Measurements from ENCODE around the gene SOX18. TPM values are rescaled to one million over a fixed set of nuclear protein-coding genes. Genes with fewer than 3 reads are reported as not detected.

Gene SOX18
- total and polyA plus RNA-seq, 2 donors (not counting 1 experiment from before 2014, with no cell fraction given), result not detected

- DNase-seq (ENCODE audit: low read depth in 2 of 2), result no peak
- H3K4me3 ChIP-seq (replicated peaks in 1 of 4; ENCODE audit: control extremely low read depth in 1 of 4, insufficient read depth in 1 of 4, low read depth in 3 of 4, low read length in 4 of 4), result no peak overlapping the region
- H3K27me3 ChIP-seq (ENCODE audit: control insufficient read depth, insufficient read depth, low read length), result peaks cover 26% of the 10 kb centered on the region
- peak overlapping the region; percentile 35 for H3K4me2 ChIP-seq (ENCODE audit: extremely low read depth, insufficient read depth, low read length)
- no peak for TF ChIP-seq CTCF (conservative IDR thresholded peaks at IDR 0.05 in 1 of 2, IDR thresholded peaks at IDR 0.05 in 1 of 2; ENCODE audit: low read depth in 1 of 2, low read length in 2 of 2)
- no peak for TF ChIP-seq EZH2 (IDR thresholded peaks at IDR 0.05; ENCODE audit: low read length, missing control alignments)
- H3K27ac ChIP-seq (ENCODE audit: insufficient read depth, low read length), result no peak overlapping the region
- no peaks in the 10 kb centered on the region for H4K20me1 ChIP-seq (ENCODE audit: control insufficient read depth, extremely low read depth, insufficient read depth, low read length)
- no peaks in the 10 kb centered on the region for H3K9me3 ChIP-seq (ENCODE audit: control insufficient read depth, insufficient read depth, low read depth, low read length)
- H2AFZ ChIP-seq (ENCODE audit: low read length), result no peak overlapping the region
- no peaks in the 10 kb centered on the region for H3K36me3 ChIP-seq (ENCODE audit: control insufficient read depth, insufficient read depth, low read length)
- no peaks in the 10 kb centered on the region for H3K79me2 ChIP-seq (ENCODE audit: control insufficient read depth, insufficient read depth, low read length)
- H3K9ac ChIP-seq (ENCODE audit: insufficient read depth, low read length), result no peak overlapping the region
- H3K4me1 ChIP-seq (ENCODE audit: control insufficient read depth, extremely low read depth, insufficient read depth, low read length), result no peaks in the 10 kb centered on the region
These were observed 7.7 kb downstream of the SOX18 start for GRCh38 chr20:64041781-64042053.

DNA sequence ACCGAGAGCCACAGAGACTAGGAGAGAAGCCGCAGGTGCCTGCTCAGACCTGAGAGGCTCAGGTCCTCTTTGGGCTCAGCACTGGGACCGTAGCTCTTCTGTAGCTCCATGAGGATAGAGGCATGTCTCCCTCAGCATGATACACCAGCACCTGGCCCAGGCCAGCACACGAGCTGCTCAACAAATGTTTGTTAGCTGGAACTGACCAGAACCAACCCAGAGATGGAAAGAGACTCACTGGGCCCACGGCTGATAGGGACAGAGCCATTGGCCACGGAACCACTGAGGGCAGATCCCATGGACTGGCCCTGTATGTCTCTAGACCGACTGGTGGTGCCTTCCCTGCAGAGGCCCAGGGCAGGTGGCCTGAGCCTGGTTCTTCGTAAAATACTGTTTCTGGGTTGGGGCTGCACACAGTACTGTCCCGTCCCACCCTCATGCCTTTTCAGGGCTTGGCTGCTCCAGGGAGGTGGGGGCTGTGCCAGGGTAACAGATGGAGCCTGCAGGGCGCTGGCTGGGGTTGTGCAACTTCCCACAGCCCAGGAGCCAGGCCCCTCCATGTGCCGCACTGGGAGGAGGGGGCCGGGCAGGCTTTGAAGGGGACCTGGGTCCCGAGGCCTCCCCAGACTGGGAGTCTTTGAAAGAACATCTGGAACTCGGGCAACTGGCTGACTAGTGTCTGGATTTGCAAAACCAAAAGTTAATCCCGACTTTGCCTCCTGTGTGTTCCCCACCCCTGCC, 8.2 kb downstream of the SOX18 start:
- Histone ChIP-seq H3K4me1 (ENCODE audit: control insufficient read depth, extremely low read depth, insufficient read depth, low read length) (no peaks in the 10 kb centered on the region), H3K27me3 (ENCODE audit: control insufficient read depth, insufficient read depth, low read length) (peaks cover 26% of the 10 kb centered on the region), H4K20me1 (ENCODE audit: control insufficient read depth, extremely low read depth, insufficient read depth, low read length) (no peaks in the 10 kb centered on the region), H3K27ac (ENCODE audit: insufficient read depth, low read length) (no peak overlapping the region), H3K9ac (ENCODE audit: insufficient read depth, low read length) (no peak overlapping the region), H3K36me3 (ENCODE audit: control insufficient read depth, insufficient read depth, low read length) (no peaks in the 10 kb centered on the region), H3K9me3 (ENCODE audit: control insufficient read depth, insufficient read depth, low read depth, low read length) (no peaks in the 10 kb centered on the region), H3K79me2 (ENCODE audit: control insufficient read depth, insufficient read depth, low read length) (no peaks in the 10 kb centered on the region), H3K4me2 (ENCODE audit: extremely low read depth, insufficient read depth, low read length) (no peak overlapping the region), H2AFZ (ENCODE audit: low read length) (no peak overlapping the region), H3K4me3 (replicated peaks in 1 of 4; ENCODE audit: control extremely low read depth in 1 of 4, insufficient read depth in 1 of 4, low read depth in 3 of 4, low read length in 4 of 4) (no peak overlapping the region)
- TF ChIP-seq CTCF (conservative IDR thresholded peaks at IDR 0.05 in 1 of 2, IDR thresholded peaks at IDR 0.05 in 1 of 2; ENCODE audit: low read depth in 1 of 2, low read length in 2 of 2) (no peak), EZH2 (IDR thresholded peaks at IDR 0.05; ENCODE audit: low read length, missing control alignments) (peak; percentile 83)
- no peak for DNase-seq (ENCODE audit: low read depth in 2 of 2)

- Histone ChIP-seq H3K4me3 (replicated peaks in 1 of 4; ENCODE audit: control extremely low read depth in 1 of 4, insufficient read depth in 1 of 4, low read depth in 3 of 4, low read length in 4 of 4) (no peak overlapping the region), H3K4me2 (ENCODE audit: extremely low read depth, insufficient read depth, low read length) (no peak overlapping the region), H3K36me3 (ENCODE audit: control insufficient read depth, insufficient read depth, low read length) (no peaks in the 10 kb centered on the region), H3K79me2 (ENCODE audit: control insufficient read depth, insufficient read depth, low read length) (no peaks in the 10 kb centered on the region), H3K27me3 (ENCODE audit: control insufficient read depth, insufficient read depth, low read length) (peaks cover 26% of the 10 kb centered on the region), H2AFZ (ENCODE audit: low read length) (no peak overlapping the region), H3K9me3 (ENCODE audit: control insufficient read depth, insufficient read depth, low read depth, low read length) (no peaks in the 10 kb centered on the region), H4K20me1 (ENCODE audit: control insufficient read depth, extremely low read depth, insufficient read depth, low read length) (no peaks in the 10 kb centered on the region), H3K27ac (ENCODE audit: insufficient read depth, low read length) (no peak overlapping the region), H3K9ac (ENCODE audit: insufficient read depth, low read length) (no peak overlapping the region), H3K4me1 (ENCODE audit: control insufficient read depth, extremely low read depth, insufficient read depth, low read length) (no peaks in the 10 kb centered on the region)
- TF ChIP-seq CTCF (conservative IDR thresholded peaks at IDR 0.05 in 1 of 2, IDR thresholded peaks at IDR 0.05 in 1 of 2; ENCODE audit: low read depth in 1 of 2, low read length in 2 of 2) (no peak), EZH2 (IDR thresholded peaks at IDR 0.05; ENCODE audit: low read length, missing control alignments) (no peak)
- no peak for DNase-seq (ENCODE audit: low read depth in 2 of 2)
These were observed 9.0 kb downstream of the SOX18 start for GRCh38 chr20:64040231-64041039.

Data from fibroblast of lung (primary cell).